HG03469 (cell line): ENCODE data around the gene RNU1-3.
"Not testable (repeated sequence)": the region's sequence is repeated elsewhere in the genome, so short reads cannot be mapped to it uniquely, and the experiment has no call there.

ENCODE experiments used
- ATAC-seq: cut with Tn5 transposase; IDR thresholded peaks from one replicate; pipeline ENCODE4 v1.9.1; 2021; ENCODE audit warnings: mild to moderate bottlenecking, moderate library complexity, moderate number of reproducible peaks; ENCODE audit not compliant: unreplicated experiment

Gene RNU1-3

GRCh38 chr1:16641159-16641975 lies 25.4 kb downstream of the RNU1-3 start:
- not testable (repeated sequence) for ATAC-seq

- not testable (repeated sequence) for ATAC-seq
These were observed 27.4 kb downstream of the RNU1-3 start for GRCh38 chr1:16639091-16640031.

- ATAC-seq, result not testable (repeated sequence)
These were observed 28.6 kb downstream of the RNU1-3 start for GRCh38 chr1:16637941-16638778.

GRCh38 chr1:16636551-16637195 lies 30.1 kb downstream of the RNU1-3 start:
- ATAC-seq, result not testable (repeated sequence)

GRCh38 chr1:16635959-16636358 lies 30.8 kb downstream of the RNU1-3 start:
- ATAC-seq, result not testable (repeated sequence)

- not testable (repeated sequence) for ATAC-seq
These were observed 33.0 kb downstream of the RNU1-3 start for GRCh38 chr1:16633540-16634282.

GRCh38 chr1:16632044-16632850 lies 34.5 kb downstream of the RNU1-3 start:
- not testable (repeated sequence) for ATAC-seq

- no peak for ATAC-seq
These were observed 35.3 kb downstream of the RNU1-3 start for GRCh38 chr1:16631248-16632043.

- no peak for ATAC-seq
These were observed 36.0 kb downstream of the RNU1-3 start for GRCh38 chr1:16630661-16631247.

GRCh38 chr1:16629916-16630530 lies 36.7 kb downstream of the RNU1-3 start:
- ATAC-seq, result not testable (repeated sequence)

- no peak for ATAC-seq
These were observed 38.2 kb downstream of the RNU1-3 start for GRCh38 chr1:16628361-16629111.

- ATAC-seq, result not testable (repeated sequence)
These were observed 40.3 kb downstream of the RNU1-3 start for GRCh38 chr1:16626409-16626983.

- ATAC-seq, result no peak
These were observed 41.0 kb downstream of the RNU1-3 start for GRCh38 chr1:16625497-16626408.

- not testable (repeated sequence) for ATAC-seq
These were observed 42.7 kb downstream of the RNU1-3 start for GRCh38 chr1:16623812-16624719.
